ENCODE data around the gene TOX2. TPM values are rescaled to one million over a fixed set of nuclear protein-coding genes. Genes with fewer than 3 reads are reported as not detected.

The TOX2 gene
- total RNA-seq, 2 experiments from 2014 or later, result 1.5 to 1.7 TPM

DNA sequence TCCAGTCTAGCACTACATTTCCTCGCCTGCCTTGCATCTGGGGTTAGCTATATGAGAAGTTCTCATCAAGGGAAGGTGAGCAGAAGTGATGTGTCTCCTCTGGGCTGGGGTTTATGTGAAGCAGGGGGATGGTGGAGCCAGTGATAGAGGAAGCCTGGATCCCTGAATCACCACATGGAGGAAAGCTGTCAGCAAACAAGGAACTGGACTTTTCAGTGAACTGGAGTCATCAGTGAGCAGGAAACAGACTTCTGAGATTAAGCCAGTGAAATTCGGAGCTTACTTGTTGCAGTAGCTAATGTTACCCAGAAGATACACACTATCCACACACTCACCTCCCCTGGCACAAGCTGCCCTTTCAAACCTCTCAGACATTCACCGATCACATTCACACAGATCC is 13.4 kb upstream of the TOX2 start:
- H3K27ac Mint-ChIP-seq, result no peak overlapping the region
- TF ChIP-seq, protein P1, sequence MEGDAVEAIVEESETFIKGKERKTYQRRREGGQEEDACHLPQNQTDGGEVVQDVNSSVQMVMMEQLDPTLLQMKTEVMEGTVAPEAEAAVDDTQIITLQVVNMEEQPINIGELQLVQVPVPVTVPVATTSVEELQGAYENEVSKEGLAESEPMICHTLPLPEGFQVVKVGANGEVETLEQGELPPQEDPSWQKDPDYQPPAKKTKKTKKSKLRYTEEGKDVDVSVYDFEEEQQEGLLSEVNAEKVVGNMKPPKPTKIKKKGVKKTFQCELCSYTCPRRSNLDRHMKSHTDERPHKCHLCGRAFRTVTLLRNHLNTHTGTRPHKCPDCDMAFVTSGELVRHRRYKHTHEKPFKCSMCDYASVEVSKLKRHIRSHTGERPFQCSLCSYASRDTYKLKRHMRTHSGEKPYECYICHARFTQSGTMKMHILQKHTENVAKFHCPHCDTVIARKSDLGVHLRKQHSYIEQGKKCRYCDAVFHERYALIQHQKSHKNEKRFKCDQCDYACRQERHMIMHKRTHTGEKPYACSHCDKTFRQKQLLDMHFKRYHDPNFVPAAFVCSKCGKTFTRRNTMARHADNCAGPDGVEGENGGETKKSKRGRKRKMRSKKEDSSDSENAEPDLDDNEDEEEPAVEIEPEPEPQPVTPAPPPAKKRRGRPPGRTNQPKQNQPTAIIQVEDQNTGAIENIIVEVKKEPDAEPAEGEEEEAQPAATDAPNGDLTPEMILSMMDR (IDR thresholded peaks at IDR 0.05), result no peak
- H3K36me3 Mint-ChIP-seq (ENCODE audit: low read depth), result no peaks in the 10 kb centered on the region
- CTCF ChIA-PET, result no interaction called here
- DNase-seq (no peak), ATAC-seq (no peak)
- POLR2A ChIA-PET, result interaction anchor here (0.9 kb wide), 1 partner anchor 8 kb away, joined by 3 read pairs; no protein-coding TSS in a partner anchor
- H3K9me3 Mint-ChIP-seq, result peaks cover 4% of the 10 kb centered on the region
- intact Hi-C loops (cut with micrococcal nuclease), result no loop called here
- H3K27me3 Mint-ChIP-seq, result no peaks in the 10 kb centered on the region
- H3K4me3 Mint-ChIP-seq, result no peak overlapping the region
- H3K4me1 Mint-ChIP-seq (ENCODE audit: low read depth), result no peaks in the 10 kb centered on the region

DNA sequence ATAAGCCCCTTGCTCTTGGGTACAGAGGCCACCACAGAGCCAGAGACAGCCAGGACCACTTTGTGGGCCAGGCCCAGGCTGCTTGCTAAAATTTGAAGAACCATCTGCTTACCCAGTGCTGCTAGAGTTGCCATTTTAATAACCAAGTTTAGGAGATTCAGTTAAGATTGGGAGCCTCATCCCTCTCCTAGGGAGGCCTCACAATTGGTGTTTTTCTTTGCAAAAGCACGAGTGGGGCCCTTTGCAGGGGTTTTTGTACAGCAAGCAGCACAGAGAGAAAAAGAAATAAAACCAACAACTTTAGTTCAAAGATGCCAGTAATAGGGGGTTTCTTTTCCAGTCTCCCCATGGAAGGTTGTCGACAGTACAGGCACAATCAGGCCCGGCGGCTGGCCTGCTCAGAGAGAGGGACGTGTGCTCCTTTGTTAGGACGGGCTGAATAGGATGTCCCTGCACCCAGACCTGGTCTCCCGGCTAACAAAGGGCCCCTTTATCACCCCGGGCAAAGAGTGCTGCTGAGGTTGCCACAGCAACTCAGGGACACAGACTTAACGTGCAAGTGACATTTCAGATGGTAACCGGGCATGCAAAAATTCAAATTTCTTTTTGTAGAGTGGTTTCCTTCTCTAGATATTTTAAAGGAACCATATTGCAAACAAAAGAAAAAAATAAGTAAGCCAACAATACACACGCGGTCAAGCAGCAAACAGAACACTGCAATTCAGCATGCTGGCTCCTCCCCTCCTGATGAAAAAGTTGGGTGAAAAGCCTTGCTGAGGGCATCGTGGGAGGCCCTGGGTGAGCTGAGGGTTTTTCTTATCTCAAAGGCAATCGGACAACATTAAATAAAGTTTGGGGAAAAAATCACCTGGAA is 10.5 kb upstream of the TOX2 start:
- peaks cover 5% of the 10 kb centered on the region for H3K27me3 Mint-ChIP-seq
- ATAC-seq (no peak), DNase-seq (no peak)
- TF ChIP-seq, protein P1 (IDR thresholded peaks at IDR 0.05), result no peak
- no peak overlapping the region for H3K27ac Mint-ChIP-seq
- H3K9me3 Mint-ChIP-seq, result peaks cover 16% of the 10 kb centered on the region
- H3K4me1 Mint-ChIP-seq (ENCODE audit: low read depth), result no peaks in the 10 kb centered on the region
- POLR2A ChIA-PET, result no interaction called here
- H3K36me3 Mint-ChIP-seq (ENCODE audit: low read depth), result peaks cover 3% of the 10 kb centered on the region
- H3K4me3 Mint-ChIP-seq, result no peak overlapping the region
- intact Hi-C loops (cut with micrococcal nuclease), result no loop called here
- CTCF ChIA-PET, result no interaction called here

DNA sequence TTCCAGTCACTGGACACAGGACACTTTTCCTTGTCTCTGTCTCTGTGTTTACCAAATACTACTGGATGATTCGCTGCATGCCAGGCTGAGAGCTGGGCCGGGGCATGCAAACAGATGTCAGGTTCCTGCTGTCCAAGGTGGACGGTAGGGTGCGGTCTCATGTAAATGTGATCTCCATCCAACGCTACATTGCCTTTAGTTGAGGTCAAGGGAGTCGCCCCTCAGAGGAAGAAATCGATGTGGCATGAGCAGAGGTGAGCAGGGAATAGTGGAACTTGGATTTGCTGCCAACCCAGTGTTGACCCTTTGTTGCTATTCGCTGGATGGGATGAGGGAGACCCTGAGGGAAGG is 9.8 kb upstream of the TOX2 start:
- no peak overlapping the region for H3K4me3 Mint-ChIP-seq
- H3K9me3 Mint-ChIP-seq, result peaks cover 17% of the 10 kb centered on the region
- ChIA-PET POLR2A (no interaction called here), CTCF (no interaction called here)
- intact Hi-C loops (cut with micrococcal nuclease), result no loop called here
- no peak overlapping the region for H3K27ac Mint-ChIP-seq
- peaks cover 3% of the 10 kb centered on the region for H3K36me3 Mint-ChIP-seq (ENCODE audit: low read depth)
- no peak for ATAC-seq
- DNase-seq, result no peak
- H3K27me3 Mint-ChIP-seq, result peaks cover 5% of the 10 kb centered on the region
- TF ChIP-seq, protein P1 (IDR thresholded peaks at IDR 0.05), result no peak
- peaks cover 2% of the 10 kb centered on the region for H3K4me1 Mint-ChIP-seq (ENCODE audit: low read depth)

DNA sequence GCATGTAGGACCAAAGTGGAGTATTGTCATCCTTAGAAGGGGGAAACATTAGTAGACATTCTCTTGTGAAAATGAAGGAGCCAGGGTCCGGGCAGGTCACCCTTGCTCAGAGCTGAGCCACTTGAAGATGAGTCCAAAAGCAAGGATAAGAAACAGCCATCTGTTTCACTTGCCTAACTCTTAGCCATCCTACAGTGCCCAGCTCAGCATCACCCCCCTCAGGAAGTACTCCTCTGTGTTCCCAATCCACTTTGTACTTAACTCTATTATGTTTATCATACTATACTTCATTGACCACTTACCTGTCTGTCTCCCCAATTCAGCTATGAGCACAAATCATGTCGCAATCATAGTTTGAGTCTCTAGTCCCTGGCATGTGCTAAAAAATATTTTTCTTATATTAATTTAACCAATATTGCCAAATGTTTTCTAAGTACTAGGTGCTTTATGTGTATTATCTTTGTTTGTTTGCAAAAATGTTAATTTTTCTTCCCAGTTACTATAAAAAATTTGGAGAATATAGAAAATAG is 8.1 kb upstream of the TOX2 start:
- no peak for DNase-seq
- peaks cover 13% of the 10 kb centered on the region for H3K4me1 Mint-ChIP-seq (ENCODE audit: low read depth)
- no peak overlapping the region for H3K4me3 Mint-ChIP-seq
- POLR2A ChIA-PET, result no interaction called here
- no peak for ATAC-seq
- H3K36me3 Mint-ChIP-seq (ENCODE audit: low read depth), result peaks cover 3% of the 10 kb centered on the region
- H3K27me3 Mint-ChIP-seq, result peaks cover 5% of the 10 kb centered on the region
- CTCF ChIA-PET, result no interaction called here
- no peak overlapping the region for H3K27ac Mint-ChIP-seq
- H3K9me3 Mint-ChIP-seq, result peaks cover 12% of the 10 kb centered on the region
- TF ChIP-seq, protein P1 (IDR thresholded peaks at IDR 0.05), result no peak
- intact Hi-C loops (cut with micrococcal nuclease), result no loop called here

DNA sequence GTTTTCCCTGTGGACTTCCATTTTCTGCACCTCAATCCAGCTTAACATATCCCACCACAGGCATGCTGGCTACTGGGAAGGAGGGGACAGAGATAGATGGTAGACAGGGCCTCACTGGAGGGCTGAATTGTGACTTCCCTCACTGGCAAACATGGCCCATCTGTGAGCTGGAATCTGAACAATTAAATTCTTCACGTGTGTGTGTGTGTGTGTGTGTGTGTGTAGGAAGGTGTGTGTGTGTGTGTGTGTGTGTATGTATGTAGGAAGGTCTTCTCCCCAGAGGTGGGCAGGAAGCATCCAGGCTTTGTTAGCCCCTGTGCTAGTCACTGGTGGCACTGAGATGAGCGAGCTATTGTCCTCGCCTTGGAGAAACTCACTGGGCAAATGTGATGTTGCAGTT is 5.4 kb upstream of the TOX2 start:
- Mint-ChIP-seq H3K4me1 (ENCODE audit: low read depth) (peaks cover 13% of the 10 kb centered on the region), H3K36me3 (ENCODE audit: low read depth) (peaks cover 5% of the 10 kb centered on the region), H3K27me3 (peaks cover 23% of the 10 kb centered on the region), H3K4me3 (no peak overlapping the region), H3K9me3 (peaks cover 21% of the 10 kb centered on the region), H3K27ac (no peak overlapping the region)
- intact Hi-C loops (cut with micrococcal nuclease), result no loop called here
- DNase-seq (no peak), ATAC-seq (no peak)
- ChIA-PET CTCF (interaction anchor here (0.7 to 0.9 kb wide), 2 partner anchors 74 to 403 kb away, joined by 3 read pairs; no protein-coding TSS in a partner anchor), POLR2A (interaction anchor here (1.1 to 1.4 kb wide), 2 partner anchors 8 to 12 kb away, joined by 3 to 4 read pairs; no protein-coding TSS in a partner anchor)
- TF ChIP-seq, protein P1 (IDR thresholded peaks at IDR 0.05), result no peak

Measured in activated CD8-positive, alpha-beta T cell treated with anti-CD3 and anti-CD28 coated beads for 36 hours (primary cell).